ENCODE results near the gene BBS9. TPM values are rescaled to one million over a fixed set of nuclear protein-coding genes. Genes with fewer than 3 reads are reported as not detected.

BBS9 gene
- 19.6 TPM for total RNA-seq
- long read RNA-seq, partial matches to known transcripts: 0 of 4 reads
- long read RNA-seq, other reads (novel, unspliced or antisense): 4 of 4 reads

GRCh38 chr7:33128990-33129805, at the start of gene BBS9:
Gene BBS9 (plus strand): TSS chr7:33129564. CDS start chr7:33146253, 16,689 bp downstream.
- peak; percentile 97 for DNase-seq
- no peak for TF ChIP-seq CTCF (IDR thresholded peaks at IDR 0.05)
- H3K36me3 ChIP-seq: no peaks in the 10 kb centered on the region
- H3K27ac ChIP-seq: peak within 1 kb of the TSS; percentile 71
- peaks cover 5% of the 10 kb centered on the region for H3K4me1 ChIP-seq
- peak within 1 kb of the TSS; percentile 71 for H3K4me3 ChIP-seq
- no peaks in the 10 kb centered on the region for H3K27me3 ChIP-seq
- no peaks in the 10 kb centered on the region for H3K9me3 ChIP-seq
- intact Hi-C loops (cut with DNase I): no loop called here
- peak; percentile 100 for ATAC-seq

GRCh38 chr7:33079763-33080690, 49.3 kb upstream of the BBS9 start:
- H3K9me3 ChIP-seq: no peaks in the 10 kb centered on the region
- H3K36me3 ChIP-seq: no peaks in the 10 kb centered on the region
- ATAC-seq (no peak), DNase-seq (no peak)
- H3K27me3 ChIP-seq: no peaks in the 10 kb centered on the region
- H3K4me1 ChIP-seq: no peaks in the 10 kb centered on the region
- no peak overlapping the region for H3K27ac ChIP-seq
- intact Hi-C loops (cut with DNase I): no loop called here
- no peak for TF ChIP-seq CTCF (IDR thresholded peaks at IDR 0.05)
- no peak overlapping the region for H3K4me3 ChIP-seq

- ATAC-seq (no peak), DNase-seq (no peak)
- H3K9me3 ChIP-seq: no peaks in the 10 kb centered on the region
- H3K4me1 ChIP-seq: no peaks in the 10 kb centered on the region
- no peaks in the 10 kb centered on the region for H3K36me3 ChIP-seq
- no peak overlapping the region for H3K4me3 ChIP-seq
- intact Hi-C loops (cut with DNase I): no loop called here
- no peak overlapping the region for H3K27ac ChIP-seq
- no peaks in the 10 kb centered on the region for H3K27me3 ChIP-seq
- TF ChIP-seq CTCF (IDR thresholded peaks at IDR 0.05): no peak
Measured at GRCh38 chr7:33087356-33087755, 42.0 kb upstream of the BBS9 start.

- H3K27ac ChIP-seq: no peak overlapping the region
- no peaks in the 10 kb centered on the region for H3K9me3 ChIP-seq
- DNase-seq (no peak), ATAC-seq (no peak)
- TF ChIP-seq CTCF (IDR thresholded peaks at IDR 0.05): no peak
- no peaks in the 10 kb centered on the region for H3K36me3 ChIP-seq
- intact Hi-C loops (cut with DNase I): no loop called here
- H3K4me1 ChIP-seq: no peaks in the 10 kb centered on the region
- no peak overlapping the region for H3K4me3 ChIP-seq
- H3K27me3 ChIP-seq: no peaks in the 10 kb centered on the region
Measured at GRCh38 chr7:33087858-33088257, 41.5 kb upstream of the BBS9 start.

- no peaks in the 10 kb centered on the region for H3K4me1 ChIP-seq
- no peak for DNase-seq
- intact Hi-C loops (cut with DNase I): no loop called here
Measured at GRCh38 chr7:33089142-33089541, 40.2 kb upstream of the BBS9 start.

More at GRCh38 chr7:33089142-33089541, 40.2 kb upstream of the BBS9 start:
- H3K27ac ChIP-seq: no peak overlapping the region
- no peak overlapping the region for H3K4me3 ChIP-seq
- no peaks in the 10 kb centered on the region for H3K9me3 ChIP-seq
- no peak for TF ChIP-seq CTCF (IDR thresholded peaks at IDR 0.05)
- no peak for ATAC-seq
- H3K27me3 ChIP-seq: no peaks in the 10 kb centered on the region
- H3K36me3 ChIP-seq: peaks cover 9% of the 10 kb centered on the region
